SU-DHL-6 (cell line): ENCODE measurements around the gene DOHH.
A peak's percentile ranks its signal among the peaks of the same experiment; 100 is the strongest.

ENCODE experiments used
- H2AFZ ChIP-seq: fragments of 200-600 bp; sonication (generic); 2 replicates; pipeline ENCODE4 v1.6.1; 2014; ENCODE audit warnings: low read depth, mild to moderate bottlenecking, moderate library complexity, mixed read lengths, antibody characterized with exemption, low read length; ENCODE audit not compliant: severe bottlenecking
- H3F3A ChIP-seq: fragments of 200-600 bp; shearing (Covaris generic); 2 replicates; pipeline ENCODE4 v1.6.0; 2016; ENCODE audit warnings: antibody characterized with exemption, mild to moderate bottlenecking; ENCODE audit not compliant: insufficient read depth
- H3K27ac ChIP-seq: fragments of 200-600 bp; sonication (generic); 2 replicates; pipeline ENCODE4 v1.5.1; 2016; ENCODE audit warnings: low read depth, mild to moderate bottlenecking, low read length, moderate library complexity, mixed read lengths
- H3K27me3 ChIP-seq: fragments of 200-600 bp; sonication (generic), shearing (Covaris generic); 2 replicates; pipeline ENCODE4 v1.6.0; 2014; ENCODE audit warnings: mild to moderate bottlenecking, low read length
- H3K36me3 ChIP-seq: fragments of 200-600 bp; sonication (generic); 2 replicates; pipeline ENCODE4 v1.6.1; 2014; ENCODE audit warnings: mild to moderate bottlenecking, low read length, mixed read lengths
- H3K4me2 ChIP-seq: fragments of 300-600, 200-600 bp; shearing (Covaris generic), sonication (generic); 2 replicates; pipeline ENCODE4 v1.6.0; 2014; ENCODE audit warnings: low read length, low read depth, mild to moderate bottlenecking; ENCODE audit not compliant: poor library complexity, severe bottlenecking
- H3K4me3 ChIP-seq: fragments of 200-600 bp; sonication (generic); 2 replicates; pipeline ENCODE4 v1.5.1; 2014; ENCODE audit warnings: antibody characterized with exemption, low read length, mild to moderate bottlenecking, mixed read lengths; ENCODE audit not compliant: insufficient read depth, poor library complexity, severe bottlenecking
- H3K79me2 ChIP-seq: fragments of 200-600 bp; sonication (generic); 2 replicates; pipeline ENCODE4 v1.6.1; 2014; ENCODE audit warnings: mild to moderate bottlenecking, low read length, moderate library complexity; ENCODE audit not compliant: insufficient read depth
- H3K9ac ChIP-seq: fragments of 200-600 bp; sonication (generic); 2 replicates; pipeline ENCODE4 v1.7.0; 2014; ENCODE audit warnings: mild to moderate bottlenecking, low read length
- H3K9me2 ChIP-seq: fragments of 200-600 bp; sonication (generic); replicated peaks from 2 replicates; pipeline ENCODE4 v1.6.1; 2014; ENCODE audit warnings: low read length; ENCODE audit not compliant: insufficient read depth
- H3K9me3 ChIP-seq: fragments of 200-600 bp; sonication (generic); 2 replicates; pipeline ENCODE4 v1.6.1; 2014; ENCODE audit warnings: low read length, mixed read lengths; ENCODE audit not compliant: insufficient read depth
- H4K20me1 ChIP-seq: fragments of 200-600 bp; sonication (generic); 2 replicates; pipeline ENCODE4 v1.6.1; 2014; ENCODE audit warnings: low read depth, mild to moderate bottlenecking, antibody characterized with exemption, low read length, moderate library complexity, mixed read lengths
- CTCF ChIP-seq: fragments of 200-600 bp; sonication (generic); IDR thresholded peaks from one replicate; pipeline ENCODE4 v1.5.1; 2017; ENCODE audit warnings: antibody characterized with exemption, mild to moderate bottlenecking, low read length, moderate library complexity; ENCODE audit not compliant: insufficient read depth, poor library complexity, severe bottlenecking
- EZH2phosphoT487 ChIP-seq: fragments of 200-600 bp; sonication (generic), shearing (Covaris generic); conservative IDR thresholded peaks from 2 replicates; pipeline ENCODE4 v1.6.1; 2018; ENCODE audit warnings: mild to moderate bottlenecking, antibody characterized with exemption, low read length, moderate library complexity, mixed read lengths

Gene DOHH

GRCh38 chr19:3516675-3517207 is 16.3 kb upstream of the DOHH start:
- Histone ChIP-seq H3F3A (no peaks in the 10 kb centered on the region), H3K9ac (no peak overlapping the region), H2AFZ (no peak overlapping the region), H3K4me2 (peak overlapping the region; percentile 11), H3K4me3 (no peak overlapping the region), H3K9me3 (no peaks in the 10 kb centered on the region), H3K79me2 (peaks cover 78% of the 10 kb centered on the region), H3K36me3 (no peaks in the 10 kb centered on the region), H4K20me1 (0 out of 2 replicates have a peak, but pooled peaks cover 5% of the 10 kb centered on the region), H3K27ac (peak overlapping the region; percentile 57), H3K9me2 (no peaks in the 10 kb centered on the region), H3K27me3 (no peaks in the 10 kb centered on the region)
- no peak for TF ChIP-seq CTCF
- no peak for TF ChIP-seq EZH2phosphoT487

- Histone ChIP-seq H3K4me2 (peak overlapping the region; percentile 11), H3K27me3 (no peaks in the 10 kb centered on the region), H3K9me2 (no peaks in the 10 kb centered on the region), H3K4me3 (no peak overlapping the region), H3K36me3 (no peaks in the 10 kb centered on the region), H4K20me1 (0 out of 2 replicates have a peak, but pooled peaks cover 5% of the 10 kb centered on the region), H3K27ac (peak overlapping the region; percentile 53), H3K79me2 (peaks cover 83% of the 10 kb centered on the region), H3K9me3 (no peaks in the 10 kb centered on the region), H3K9ac (no peak overlapping the region), H2AFZ (no peak overlapping the region), H3F3A (no peaks in the 10 kb centered on the region)
- TF ChIP-seq EZH2phosphoT487 (no peak), CTCF (no peak)
These were observed 15.5 kb upstream of the DOHH start for GRCh38 chr19:3515891-3516422.

GRCh38 chr19:3514930-3515329 is 14.5 kb upstream of the DOHH start:
- no peak for TF ChIP-seq EZH2phosphoT487
- TF ChIP-seq CTCF = no peak
- H3K9me2 ChIP-seq = no peaks in the 10 kb centered on the region
- H3K4me2 ChIP-seq = no peak overlapping the region
- peaks cover 83% of the 10 kb centered on the region for H3K79me2 ChIP-seq
- no peaks in the 10 kb centered on the region for H3K9me3 ChIP-seq
- H4K20me1 ChIP-seq = 0 out of 2 replicates have a peak, but pooled peaks cover 5% of the 10 kb centered on the region
- no peaks in the 10 kb centered on the region for H3K27me3 ChIP-seq
- H3K27ac ChIP-seq = no peak overlapping the region
- H3F3A ChIP-seq = no peaks in the 10 kb centered on the region
- H3K36me3 ChIP-seq = no peaks in the 10 kb centered on the region
- H2AFZ ChIP-seq = no peak overlapping the region
- H3K4me3 ChIP-seq = no peak overlapping the region
- no peak overlapping the region for H3K9ac ChIP-seq
